Measurements from ENCODE around the gene TCF3. TPM values are rescaled to one million over a fixed set of nuclear protein-coding genes. Genes with fewer than 3 reads are reported as not detected.

Gene TCF3
- total RNA-seq, 6 experiments from 2014 or later = 74.9 to 102 (median 82.0) TPM

DNA sequence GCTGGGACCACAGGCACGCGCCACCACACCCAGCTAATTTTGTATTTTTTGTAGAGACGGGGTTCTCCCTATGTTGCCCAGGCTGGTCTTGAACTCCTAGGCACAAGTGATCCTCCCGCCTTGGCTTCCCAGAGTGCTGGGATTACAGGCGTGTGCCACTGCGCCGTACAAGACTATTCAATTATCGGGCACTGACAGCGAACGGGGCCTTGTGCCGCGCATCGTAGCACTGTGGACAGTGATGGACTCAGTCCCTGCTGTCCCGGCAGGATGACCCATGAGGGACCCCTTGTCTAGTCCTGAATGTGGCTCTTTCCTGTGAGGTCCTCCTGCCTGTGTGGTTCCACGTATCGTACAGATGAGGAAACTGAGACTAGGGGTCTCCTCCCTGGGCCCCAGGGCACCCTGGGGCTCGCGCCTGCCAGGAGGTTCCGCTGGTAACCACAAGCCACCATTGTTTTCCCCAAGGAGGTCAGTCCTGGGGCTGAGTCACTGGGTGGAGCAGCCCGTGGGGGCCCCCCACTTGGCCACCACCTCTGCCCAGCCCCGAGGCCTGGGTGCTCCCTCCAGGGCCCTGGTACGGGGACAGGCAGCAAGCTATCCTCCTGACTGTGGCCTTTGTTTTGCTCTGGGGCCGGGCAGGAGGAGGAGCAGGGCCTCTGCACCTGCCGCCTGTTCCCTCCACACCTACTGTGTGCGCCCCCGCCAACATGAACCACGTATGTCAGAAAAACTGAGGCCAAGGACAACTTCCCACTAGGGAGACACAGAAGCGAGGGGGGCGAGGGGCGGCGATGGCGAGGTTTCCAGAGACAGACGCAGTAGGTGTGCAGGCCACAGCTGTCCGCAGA, 2.9 kb upstream of the TCF3 start:
- Mint-ChIP-seq H3K4me1 (ENCODE audit: low read depth) (peaks cover 7% of the 10 kb centered on the region), H3K4me3 (no peak overlapping the region), H3K27me3 (ENCODE audit: insufficient read depth) (peaks cover 11% of the 10 kb centered on the region), H3K9me3 (no peaks in the 10 kb centered on the region), H3K36me3 (ENCODE audit: low read depth) (no peaks in the 10 kb centered on the region), H3K27ac (no peak overlapping the region)
- TF ChIP-seq, protein P1, sequence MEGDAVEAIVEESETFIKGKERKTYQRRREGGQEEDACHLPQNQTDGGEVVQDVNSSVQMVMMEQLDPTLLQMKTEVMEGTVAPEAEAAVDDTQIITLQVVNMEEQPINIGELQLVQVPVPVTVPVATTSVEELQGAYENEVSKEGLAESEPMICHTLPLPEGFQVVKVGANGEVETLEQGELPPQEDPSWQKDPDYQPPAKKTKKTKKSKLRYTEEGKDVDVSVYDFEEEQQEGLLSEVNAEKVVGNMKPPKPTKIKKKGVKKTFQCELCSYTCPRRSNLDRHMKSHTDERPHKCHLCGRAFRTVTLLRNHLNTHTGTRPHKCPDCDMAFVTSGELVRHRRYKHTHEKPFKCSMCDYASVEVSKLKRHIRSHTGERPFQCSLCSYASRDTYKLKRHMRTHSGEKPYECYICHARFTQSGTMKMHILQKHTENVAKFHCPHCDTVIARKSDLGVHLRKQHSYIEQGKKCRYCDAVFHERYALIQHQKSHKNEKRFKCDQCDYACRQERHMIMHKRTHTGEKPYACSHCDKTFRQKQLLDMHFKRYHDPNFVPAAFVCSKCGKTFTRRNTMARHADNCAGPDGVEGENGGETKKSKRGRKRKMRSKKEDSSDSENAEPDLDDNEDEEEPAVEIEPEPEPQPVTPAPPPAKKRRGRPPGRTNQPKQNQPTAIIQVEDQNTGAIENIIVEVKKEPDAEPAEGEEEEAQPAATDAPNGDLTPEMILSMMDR (IDR thresholded peaks at IDR 0.05) = no peak
- DNase-seq = no peak

DNA sequence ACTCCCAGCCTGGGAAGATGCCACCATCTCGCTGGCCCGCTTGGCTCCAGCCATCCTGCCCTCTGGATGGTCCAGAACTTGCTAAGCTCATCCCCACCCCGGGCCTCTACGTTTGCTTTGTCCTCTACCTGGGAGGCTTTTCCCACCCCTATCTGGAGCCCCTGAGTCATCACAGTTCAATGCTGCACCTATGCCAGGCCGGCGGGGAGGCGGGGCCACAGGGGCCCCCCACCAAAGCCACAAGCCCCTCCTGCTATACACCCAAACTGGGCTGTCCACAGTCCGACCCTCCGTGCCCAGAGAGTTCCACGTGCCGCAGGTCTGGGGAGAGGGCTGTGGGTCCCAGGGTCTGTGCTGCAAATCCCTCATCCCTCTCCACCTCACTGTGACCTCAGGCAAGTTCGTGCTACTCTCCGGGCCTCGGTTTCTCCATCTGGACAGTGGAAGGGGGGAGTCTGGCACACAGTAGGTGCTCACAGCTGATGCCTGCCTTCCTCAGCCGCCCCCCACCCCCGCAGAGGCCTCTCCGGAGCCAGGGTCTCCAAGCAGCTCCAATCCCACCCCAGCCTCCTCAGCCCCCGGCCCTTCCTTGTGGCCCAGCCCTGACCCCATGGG, 1.9 kb upstream of the TCF3 start:
- H3K4me3 Mint-ChIP-seq = no peak overlapping the region
- 0 out of 2 replicates have a peak overlapping the region, but pooled peaks have one; percentile 45 for H3K27ac Mint-ChIP-seq
- peaks cover 8% of the 10 kb centered on the region for H3K27me3 Mint-ChIP-seq (ENCODE audit: insufficient read depth)
- DNase-seq = no peak
- H3K4me1 Mint-ChIP-seq (ENCODE audit: low read depth) = peaks cover 9% of the 10 kb centered on the region
- H3K36me3 Mint-ChIP-seq (ENCODE audit: low read depth) = no peaks in the 10 kb centered on the region
- no peaks in the 10 kb centered on the region for H3K9me3 Mint-ChIP-seq
- TF ChIP-seq, protein P1 (IDR thresholded peaks at IDR 0.05) = no peak

DNA sequence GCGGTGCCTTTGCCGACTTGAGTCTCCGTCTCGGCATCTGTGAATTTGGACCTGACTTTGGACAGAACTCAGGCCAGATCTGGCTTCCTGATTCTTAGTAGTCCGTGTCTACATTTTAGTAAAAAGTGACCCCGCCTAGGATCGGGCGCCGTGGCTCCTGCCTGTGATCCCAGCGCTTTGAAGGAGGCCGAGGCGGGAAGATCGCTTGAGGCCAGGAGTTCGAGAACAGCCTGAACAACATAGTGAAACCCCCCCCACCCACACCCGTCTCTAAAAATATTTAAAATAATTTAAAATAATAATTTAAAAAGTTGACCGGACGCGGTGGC, 849 bp upstream of the TCF3 start:
- H3K4me3 Mint-ChIP-seq = peak overlapping the region; percentile 88
- peaks cover 9% of the 10 kb centered on the region for H3K4me1 Mint-ChIP-seq (ENCODE audit: low read depth)
- peaks cover 6% of the 10 kb centered on the region for H3K27me3 Mint-ChIP-seq (ENCODE audit: insufficient read depth)
- H3K27ac Mint-ChIP-seq = peak overlapping the region; percentile 90
- no peak for DNase-seq
- no peaks in the 10 kb centered on the region for H3K9me3 Mint-ChIP-seq
- TF ChIP-seq, protein P1 (IDR thresholded peaks at IDR 0.05) = no peak
- no peaks in the 10 kb centered on the region for H3K36me3 Mint-ChIP-seq (ENCODE audit: low read depth)

DNA sequence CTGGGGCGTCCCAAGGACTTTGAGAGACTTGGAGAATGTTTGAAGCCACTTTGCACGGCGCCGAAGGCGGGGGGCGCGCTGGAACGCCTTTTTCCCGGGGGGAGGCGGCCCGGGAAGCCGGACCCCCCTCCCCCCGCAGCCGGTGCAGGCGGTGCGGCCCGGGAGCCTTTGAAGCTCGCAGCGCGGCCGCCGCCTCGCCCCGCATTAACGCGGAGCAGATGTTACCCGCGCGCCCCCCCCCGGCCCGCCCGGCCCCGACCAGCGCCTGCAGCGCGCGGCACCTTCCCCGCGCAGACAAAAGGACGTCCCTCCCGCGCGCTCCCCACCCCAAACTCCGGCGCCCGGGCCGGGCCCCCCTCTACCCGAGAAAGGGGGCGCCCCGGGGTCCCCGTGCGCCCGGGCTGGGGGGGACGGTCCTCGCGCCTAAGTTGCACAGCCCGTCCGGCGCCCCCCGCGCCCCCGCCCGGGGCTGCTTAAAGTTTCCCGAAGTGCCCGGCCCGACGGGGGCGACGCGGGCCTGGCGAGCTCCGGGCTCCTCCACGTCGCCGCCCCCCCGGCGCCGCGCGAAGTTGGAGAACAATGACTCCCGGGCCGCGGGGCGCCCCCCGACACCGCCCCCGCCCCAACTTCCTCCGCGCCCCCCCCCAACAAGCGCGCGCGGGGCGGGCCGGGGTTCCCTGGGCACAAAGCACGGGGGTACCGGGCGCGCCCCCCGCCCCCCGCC, 685 bp downstream of the TCF3 start:
- Mint-ChIP-seq H3K27ac (peak overlapping the region; percentile 82), H3K9me3 (no peaks in the 10 kb centered on the region), H3K27me3 (ENCODE audit: insufficient read depth) (peaks cover 2% of the 10 kb centered on the region), H3K4me1 (ENCODE audit: low read depth) (peaks cover 9% of the 10 kb centered on the region), H3K36me3 (ENCODE audit: low read depth) (no peaks in the 10 kb centered on the region), H3K4me3 (peak overlapping the region; percentile 91)
- TF ChIP-seq, protein P1 (IDR thresholded peaks at IDR 0.05) = no peak; the same call in 1 of the 2 replicates
- no peak for DNase-seq

DNA sequence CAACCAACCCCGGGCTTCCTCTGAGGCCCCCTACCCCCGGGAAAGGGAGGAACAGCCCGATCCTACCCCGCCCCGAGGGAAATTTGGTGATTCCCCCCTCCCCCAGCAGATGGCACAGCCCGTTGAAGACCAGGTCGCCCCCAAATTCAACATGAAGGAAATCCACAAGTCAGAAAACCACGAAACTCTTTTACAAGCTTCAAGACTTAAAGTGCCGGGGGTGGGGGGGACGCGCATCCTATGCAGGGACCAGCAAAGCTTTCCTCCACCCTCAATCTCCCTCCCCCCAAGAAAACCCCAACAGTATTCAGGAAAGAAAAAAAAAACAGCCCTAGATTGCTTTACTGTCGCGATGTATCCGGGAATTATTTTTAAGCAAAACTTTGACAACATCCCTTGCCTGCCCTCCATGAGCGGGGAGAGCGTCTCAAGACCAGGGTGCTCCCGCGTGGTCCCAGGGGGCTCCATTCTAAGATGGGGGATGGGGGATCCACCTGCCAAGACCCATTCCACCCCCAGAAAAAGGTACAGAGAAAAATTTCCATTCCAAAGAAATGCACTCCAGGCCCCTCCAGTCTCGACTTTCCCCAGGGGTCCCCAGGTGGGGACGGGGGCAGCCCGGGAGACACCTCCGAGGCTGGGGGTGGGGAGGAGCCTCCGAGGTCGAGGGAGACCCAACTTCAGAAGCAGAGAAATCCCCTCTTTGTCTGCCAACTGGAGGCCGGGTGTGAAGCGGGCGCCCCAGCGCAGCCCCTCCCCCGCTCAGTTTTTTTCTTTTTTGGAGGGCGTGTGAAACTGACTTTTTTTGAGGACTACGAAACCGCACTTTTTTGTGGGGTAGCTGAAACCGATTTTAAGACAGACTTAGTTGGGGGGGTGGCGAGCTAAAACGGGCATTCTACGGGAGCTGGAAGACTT, 1.5 kb downstream of the TCF3 start:
- peaks cover 2% of the 10 kb centered on the region for H3K27me3 Mint-ChIP-seq (ENCODE audit: insufficient read depth)
- no peaks in the 10 kb centered on the region for H3K36me3 Mint-ChIP-seq (ENCODE audit: low read depth)
- peak overlapping the region; percentile 91 for H3K4me3 Mint-ChIP-seq
- peak overlapping the region; percentile 82 for H3K27ac Mint-ChIP-seq
- H3K4me1 Mint-ChIP-seq (ENCODE audit: low read depth) = peaks cover 9% of the 10 kb centered on the region
- TF ChIP-seq, protein P1 (IDR thresholded peaks at IDR 0.05) = 0 out of 2 replicates have a peak, but pooled peaks have one; percentile 17
- H3K9me3 Mint-ChIP-seq = no peaks in the 10 kb centered on the region
- no peak for DNase-seq
